ENCODE measurements around the gene EPB41L2.

GRCh38 chr6:131004387-131004755, 58.7 kb downstream of the EPB41L2 start:
- no peak for TF ChIP-seq MAX (CRISPR knock-in tag; IDR thresholded peaks at IDR 0.05)
- TF ChIP-seq CTCF (IDR thresholded peaks at IDR 0.05) = no peak
